HG02571 (cell line): Measurements from ENCODE around the gene TARDBP.
"Not testable (repeated sequence)": the region's sequence is repeated elsewhere in the genome, so short reads cannot be mapped to it uniquely, and the experiment has no call there.

Experiments used
- ATAC-seq: cut with Tn5 transposase; IDR thresholded peaks from one replicate; pipeline ENCODE4 v1.9.1; 2021; ENCODE audit warnings: mild to moderate bottlenecking, moderate library complexity; ENCODE audit not compliant: unreplicated experiment

The TARDBP gene

GRCh38 chr1:11059155-11059967 is 46.9 kb downstream of the TARDBP start:
- ATAC-seq: peak; percentile 2

DNA sequence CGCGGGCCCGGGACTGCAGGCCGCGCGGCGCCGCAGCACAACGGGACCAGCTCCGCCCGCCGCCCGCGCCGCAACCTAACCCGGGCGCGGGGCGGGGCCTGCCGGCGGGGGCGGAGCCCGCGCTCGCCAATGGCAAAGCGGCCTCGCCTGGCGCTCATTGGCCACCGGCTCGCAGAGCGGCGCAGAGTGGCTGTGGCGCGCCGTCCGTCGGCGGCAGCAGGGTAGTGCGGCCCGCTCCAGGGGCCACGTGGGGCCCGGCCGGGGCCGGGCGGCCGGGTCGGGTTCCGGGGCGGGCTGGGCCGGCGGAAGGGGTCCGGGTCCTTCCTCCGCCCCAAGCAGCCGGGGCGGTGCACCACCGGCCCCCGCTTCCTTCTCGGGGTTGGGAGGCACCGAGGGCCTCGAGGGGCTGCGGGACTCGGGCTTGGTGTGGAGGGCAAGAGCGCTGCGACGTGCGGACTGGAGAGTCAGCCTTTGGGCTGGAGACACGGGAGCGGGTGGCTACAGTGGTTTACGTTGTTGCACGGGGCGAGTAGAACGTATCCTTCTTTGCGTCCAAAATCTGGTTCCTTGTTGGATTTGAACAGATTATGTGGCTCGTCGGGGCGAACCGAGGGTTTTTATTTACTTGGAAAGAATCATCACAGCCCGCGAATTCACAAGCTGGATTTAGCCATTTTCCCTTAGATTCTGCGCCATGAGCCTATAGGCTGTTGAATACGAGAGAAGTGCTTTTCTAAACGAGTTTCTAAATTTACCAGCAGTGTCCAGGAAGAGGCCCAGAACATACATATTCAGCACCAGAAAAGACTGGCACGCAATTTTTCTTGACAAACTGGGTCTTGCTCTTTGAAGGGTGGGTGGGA is 47.7 kb downstream of the TARDBP start, which contains the start of gene SRM:
Gene SRM, minus strand, starts transcription at position 51 of the 863 bp plus-strand sequence. CDS start 75 bp downstream, outside the sequence.
- peak; percentile 85 for ATAC-seq

GRCh38 chr1:11061652-11062365 is 49.4 kb downstream of the TARDBP start:
- ATAC-seq: no peak

DNA sequence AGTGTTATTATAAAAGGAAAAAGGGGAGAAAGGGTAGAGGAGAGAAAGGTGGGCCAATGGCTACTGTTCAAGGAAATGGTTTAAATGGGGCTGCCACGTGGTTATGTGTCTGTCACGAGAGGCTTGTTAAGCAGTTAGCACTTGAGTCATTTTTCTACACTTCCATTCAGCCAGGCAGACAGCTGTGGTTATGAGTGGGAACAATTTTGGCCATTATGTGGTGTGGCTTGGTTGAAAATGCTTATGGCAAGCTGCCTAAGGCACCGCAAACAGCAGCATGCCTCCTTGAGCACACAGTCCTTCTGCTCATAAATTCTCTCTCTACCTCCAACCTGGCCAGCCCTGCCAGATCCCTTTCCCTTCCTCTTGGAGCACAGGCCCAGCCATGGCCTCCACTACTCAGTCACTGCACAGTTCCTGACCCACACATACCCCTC is 50.5 kb downstream of the TARDBP start:
- no peak for ATAC-seq

GRCh38 chr1:11063937-11064537 is 51.6 kb downstream of the TARDBP start:
- ATAC-seq: not testable (repeated sequence)

DNA sequence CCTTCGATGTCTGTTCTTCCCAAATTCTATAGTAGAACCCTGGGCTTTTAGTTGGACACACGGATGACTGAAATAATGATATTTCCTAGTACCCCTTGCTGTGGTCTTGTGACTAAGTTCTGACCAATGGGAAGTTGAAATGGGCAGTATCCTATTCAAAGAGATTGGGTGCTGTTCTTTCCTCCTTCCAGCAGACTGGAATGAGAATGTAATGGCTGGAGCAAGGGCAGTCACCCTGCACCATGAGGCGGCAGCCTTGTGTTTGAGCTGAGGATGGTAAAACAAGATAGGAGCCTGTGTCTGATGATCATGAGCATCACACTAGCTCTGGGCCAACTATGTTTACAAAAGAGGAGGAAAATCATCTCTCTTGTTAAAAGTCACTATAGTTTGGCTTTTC is 52.5 kb downstream of the TARDBP start:
- no peak for ATAC-seq

DNA sequence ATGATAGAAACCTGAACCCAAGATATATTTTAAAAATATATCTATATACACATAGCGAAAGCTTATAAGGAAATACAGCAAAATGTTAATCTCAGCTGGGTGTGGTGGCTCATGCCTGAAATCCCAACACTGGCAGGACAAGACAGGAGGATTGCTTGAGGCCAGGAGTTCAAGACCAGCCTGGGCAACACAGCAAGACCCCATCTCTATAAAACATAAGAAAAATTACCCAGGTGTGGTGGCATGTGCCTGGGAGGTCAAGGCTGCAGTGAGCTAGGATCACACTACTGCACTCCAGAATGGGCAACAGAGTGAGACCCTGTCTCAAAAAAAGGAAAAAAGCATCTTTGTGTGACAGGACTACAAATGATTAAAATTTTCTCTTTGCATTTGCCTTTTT is 53.3 kb downstream of the TARDBP start:
- ATAC-seq: no peak

DNA sequence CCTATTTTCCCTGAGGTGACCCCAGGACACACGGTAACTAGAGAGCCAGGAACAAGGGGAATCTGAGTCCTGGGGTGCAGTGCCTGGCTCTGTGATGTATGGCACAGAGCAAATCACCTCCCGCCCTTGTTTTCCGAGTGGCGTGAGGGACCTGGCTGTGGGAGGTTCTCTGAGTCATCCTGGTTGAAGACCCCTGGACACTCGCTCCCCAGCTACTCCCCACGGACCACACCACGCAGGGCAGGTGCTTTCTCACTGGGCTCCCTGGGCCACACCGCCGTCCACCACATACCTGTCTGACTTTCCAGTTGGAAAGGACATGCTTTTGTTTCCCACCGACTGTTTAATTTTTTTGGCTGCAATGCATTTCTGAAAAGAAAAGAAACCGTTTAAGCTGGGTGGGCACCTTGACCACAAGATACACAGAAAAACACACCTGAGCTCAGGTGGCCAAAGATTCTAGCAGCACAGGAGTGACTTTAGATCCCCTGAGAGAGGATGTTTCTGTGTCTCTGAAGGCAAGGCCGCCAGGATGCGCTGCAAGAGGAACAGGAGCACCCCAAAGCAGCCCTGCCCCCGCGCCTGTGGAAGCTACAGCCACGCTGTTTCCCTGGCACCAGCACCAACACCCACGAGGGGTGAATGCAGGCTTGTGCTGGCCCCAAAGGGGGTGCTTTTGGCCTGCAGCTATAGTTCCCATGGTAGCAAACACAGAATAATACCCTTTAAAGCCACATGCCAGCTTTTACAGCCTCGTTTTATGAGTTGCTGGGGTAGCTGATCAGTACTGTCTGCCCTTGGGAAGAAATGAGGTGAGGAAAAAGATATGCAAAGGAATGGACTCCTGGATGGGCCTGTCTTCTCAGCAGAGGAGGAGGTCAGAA is 55.5 kb downstream of the TARDBP start:
- ATAC-seq: no peak

DNA sequence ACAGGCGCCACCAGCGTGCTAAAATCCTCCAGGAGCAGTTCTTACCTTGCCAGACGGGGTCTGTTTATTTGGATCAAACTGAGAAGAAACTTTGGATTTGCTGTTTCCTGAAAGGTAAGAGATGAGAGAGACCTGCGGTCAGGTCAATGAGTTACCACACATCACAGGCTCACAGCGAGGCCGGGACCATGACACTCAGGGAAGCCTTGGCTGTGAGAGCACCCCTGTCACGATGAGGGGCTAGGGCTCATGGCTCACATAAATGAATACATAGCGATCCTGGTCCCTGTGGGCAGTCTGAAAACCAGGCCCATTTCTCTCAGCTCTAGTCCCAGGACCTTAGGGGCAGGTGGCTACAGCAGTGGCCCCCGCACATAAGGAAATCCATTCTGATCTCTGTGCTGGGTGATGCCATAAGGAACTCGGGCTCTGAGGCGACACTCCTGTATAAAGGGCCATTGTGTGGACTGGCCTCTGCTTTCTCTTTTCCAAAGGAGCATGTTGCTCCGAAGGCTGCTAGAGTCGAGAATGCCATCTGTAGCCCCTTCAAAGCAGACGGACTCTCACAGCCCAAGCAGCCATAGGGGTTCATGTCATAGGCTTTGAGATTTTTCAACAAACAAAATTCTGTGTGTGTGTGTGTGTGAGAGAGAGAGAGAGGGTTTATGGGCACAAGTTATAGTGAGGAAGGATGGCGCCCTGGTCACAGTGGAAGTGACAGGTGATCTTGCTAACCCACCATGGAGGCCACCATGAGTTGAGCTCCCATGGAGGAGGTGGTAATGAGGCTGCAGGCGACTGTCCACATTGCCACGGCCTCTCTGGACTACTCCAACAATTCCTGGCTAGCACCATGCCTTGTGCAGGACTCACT is 56.4 kb downstream of the TARDBP start:
- no peak for ATAC-seq

- no peak for ATAC-seq
Observed at GRCh38 chr1:11070876-11071275, 58.4 kb downstream of the TARDBP start.

- ATAC-seq: no peak
Observed at GRCh38 chr1:11071463-11072215, 59.2 kb downstream of the TARDBP start.

DNA sequence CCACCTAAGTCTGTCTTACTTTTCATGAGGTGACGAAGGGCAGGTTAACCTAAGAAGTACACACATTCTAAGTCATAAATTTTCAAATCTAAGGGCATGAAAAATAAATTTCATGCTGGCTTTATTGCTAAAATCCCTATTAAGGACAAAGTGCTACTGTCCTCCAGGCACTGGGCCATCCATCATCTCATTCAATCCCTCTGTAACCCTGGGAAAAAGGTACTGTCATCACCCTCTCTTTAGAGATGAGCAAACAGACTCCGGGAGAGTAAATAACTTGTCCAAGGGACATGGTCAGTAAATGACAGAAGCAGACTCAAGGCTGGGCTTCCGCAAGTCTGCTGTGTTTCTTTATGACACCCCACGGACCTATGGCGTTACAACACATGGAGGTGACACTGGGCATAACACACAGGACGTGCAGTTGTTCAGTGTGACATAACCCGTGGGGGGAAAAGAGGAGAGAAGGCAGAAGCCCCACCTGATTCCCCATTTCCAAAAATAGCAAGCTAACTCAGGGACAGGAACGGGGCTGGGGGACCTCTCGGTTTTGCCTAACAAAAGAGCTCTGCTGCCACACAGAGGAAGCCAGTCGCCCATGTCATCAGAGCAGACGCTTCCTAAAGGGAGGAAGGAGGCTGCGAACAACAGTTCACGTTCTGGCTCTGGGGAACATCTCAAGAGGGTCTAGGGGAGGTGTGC is 59.9 kb downstream of the TARDBP start:
- no peak for ATAC-seq

DNA sequence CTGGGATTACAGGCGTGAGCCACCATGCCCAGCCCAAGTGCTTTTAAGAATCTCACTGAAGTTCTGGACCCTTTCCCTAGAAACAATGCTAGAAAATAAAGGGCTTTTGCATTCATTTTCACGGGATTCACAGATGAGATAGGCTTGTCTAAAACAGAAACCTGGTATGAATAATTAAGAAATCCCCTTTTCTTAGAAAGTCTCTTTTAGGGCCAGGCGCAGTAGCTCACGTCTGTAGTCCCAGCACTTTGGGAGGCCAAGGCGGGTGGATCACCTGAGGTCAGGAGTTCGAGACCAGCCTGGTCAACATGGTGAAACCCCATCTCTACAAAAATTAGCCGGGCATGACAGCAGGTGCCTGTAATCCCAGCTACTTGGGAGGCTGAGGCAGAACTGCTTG is 60.9 kb downstream of the TARDBP start:
- not testable (repeated sequence) for ATAC-seq
